Right renal pelvis (tissue), 4 donors: Measurements from ENCODE around the gene RHBDF2. TPM values are rescaled to one million over a fixed set of nuclear protein-coding genes. Genes with fewer than 3 reads are reported as not detected.
A peak's percentile ranks its signal among the peaks of the same experiment; 100 is the strongest.

ENCODE experiments used
- DNase-seq, 4 donors: peaks; one replicate each; pipeline ENCODE4 v3.0.0-alpha.2; 2013; ENCODE audit warnings: low read depth in 4 of 4, low spot score in 3 of 4, missing footprints in 1 of 4
- polyA plus RNA-seq, 4 donors: library from polyadenylated mRNA; unstranded; fragments of 120-200 nt; gene quantifications; one replicate each; pipeline ENCODE4 v1.2.1, GENCODE V29; 2013; ENCODE audit not compliant: insufficient read length in 4 of 4

Gene RHBDF2
- polyA plus RNA-seq, 4 donors, result 5.8 to 9.5 (median 6.8) TPM

GRCh38 chr17:76469076-76469990 is 31.9 kb downstream of the RHBDF2 start:
- DNase-seq, result no peak

GRCh38 chr17:76468634-76469010 is 32.6 kb downstream of the RHBDF2 start:
- DNase-seq, result no peak

GRCh38 chr17:76467809-76468633 is 33.2 kb downstream of the RHBDF2 start:
- DNase-seq, result no peak

GRCh38 chr17:76467366-76467765 is 33.9 kb downstream of the RHBDF2 start, which contains the start of gene AANAT:
AANAT (plus strand) TSS chr17:76467603; CDS start chr17:76468747, 1,144 bp downstream.
- no peak for DNase-seq

GRCh38 chr17:76466775-76467130 is 34.5 kb downstream of the RHBDF2 start:
- no peak for DNase-seq

- DNase-seq, result no peak
Observed at GRCh38 chr17:76462556-76463290, 38.5 kb downstream of the RHBDF2 start.

GRCh38 chr17:76461765-76462555 is 39.3 kb downstream of the RHBDF2 start:
- no peak for DNase-seq

- no peak for DNase-seq
Observed at GRCh38 chr17:76459674-76460073, 41.5 kb downstream of the RHBDF2 start.

GRCh38 chr17:76458580-76459490 is 42.4 kb downstream of the RHBDF2 start:
- no peak for DNase-seq

- DNase-seq, result no peak
Observed at GRCh38 chr17:76453431-76453743, 47.8 kb downstream of the RHBDF2 start.

- DNase-seq, result peak; percentile 50 to 72 (median 68)
Observed at GRCh38 chr17:76452660-76453430, 48.4 kb downstream of the RHBDF2 start, which contains the start of gene UBE2O. UBE2O (minus strand) TSS chr17:76453152; CDS start chr17:76453141, 11 bp downstream.

- DNase-seq, result no peak
Observed at GRCh38 chr17:76452127-76452659, 49.0 kb downstream of the RHBDF2 start.

- no peak for DNase-seq
Observed at GRCh38 chr17:76451506-76451905, 49.7 kb downstream of the RHBDF2 start.

GRCh38 chr17:76449126-76449525 is 52.1 kb downstream of the RHBDF2 start:
- no peak for DNase-seq

- DNase-seq, result no peak
Observed at GRCh38 chr17:76447931-76448652, 53.1 kb downstream of the RHBDF2 start.

GRCh38 chr17:76446449-76447231 is 54.6 kb downstream of the RHBDF2 start:
- no peak for DNase-seq
